ENCODE results near the gene WDR70. TPM values are rescaled to one million over a fixed set of nuclear protein-coding genes. Genes with fewer than 3 reads are reported as not detected.

Gene WDR70
- polyA plus RNA-seq, 1 of the 3 experiments (the other 2 are of a cell fraction) = 14.2 TPM

DNA sequence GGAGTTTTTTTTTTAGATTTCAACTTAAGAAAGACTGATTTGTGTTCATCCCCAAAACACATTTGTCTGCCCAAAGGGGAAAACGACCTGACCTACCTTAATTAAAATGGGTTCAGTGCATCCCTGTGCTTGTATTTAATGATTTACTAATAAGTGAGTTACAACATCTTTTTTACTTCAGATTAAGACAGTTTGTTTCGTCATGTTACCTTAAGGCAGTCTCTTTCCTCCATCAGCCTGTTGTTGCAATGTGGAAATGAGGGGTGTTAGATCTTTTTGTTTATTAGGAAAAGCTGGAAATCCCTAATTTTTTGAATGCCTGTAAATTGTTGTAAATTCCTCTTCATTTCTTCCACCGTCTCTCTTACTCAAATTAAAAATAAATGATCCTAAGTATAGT lies 283.2 kb downstream of the WDR70 start:
- WGBS (ENCODE audit: low lambda C conversion rate) = 67% methylated on average over 3 of the region's 3 CpGs
- no peak for DNase-seq
- no peak for TF ChIP-seq USF2 (IDR thresholded peaks at IDR 0.05; ENCODE audit: borderline replicate concordance, low read depth, low read length)
- no peak for TF ChIP-seq RFX5 (IDR thresholded peaks at IDR 0.05; ENCODE audit: low read length)
- TF ChIP-seq FOXM1 (IDR thresholded peaks at IDR 0.05; ENCODE audit: low read depth) = no peak
- POLR2A ChIA-PET = no interaction called here
- H3K9me2 ChIP-seq = no peaks in the 10 kb centered on the region
- no peaks in the 10 kb centered on the region for H3K27me3 ChIP-seq (ENCODE audit: insufficient read depth)
- H3K79me2 ChIP-seq (ENCODE audit: insufficient read depth) = no peaks in the 10 kb centered on the region
- no peaks in the 10 kb centered on the region for H4K20me1 ChIP-seq (ENCODE audit: insufficient read depth)
- no peaks in the 10 kb centered on the region for H3K36me3 ChIP-seq (replicated peaks in 1 of 2; ENCODE audit: control insufficient read depth in 1 of 2, insufficient read depth in 2 of 2, low read length in 1 of 2)
- H3K4me2 ChIP-seq = no peak overlapping the region
- no peak overlapping the region for H3K9ac ChIP-seq
- H3K27ac ChIP-seq (ENCODE audit: low read depth in 2 of 2, low read length in 1 of 2) = no peak overlapping the region
- CTCF ChIA-PET = no interaction called here
- H3F3A ChIP-seq (replicated peaks; ENCODE audit: insufficient read depth) = no peaks in the 10 kb centered on the region
- H3K9me3 ChIP-seq = no peaks in the 10 kb centered on the region
- no peak overlapping the region for H3K4me3 ChIP-seq (ENCODE audit: low read depth in 2 of 2, low read length in 1 of 2)
- H3K4me1 ChIP-seq (ENCODE audit: control insufficient read depth in 1 of 2, insufficient read depth in 2 of 2, low read depth in 1 of 2, low read length in 1 of 2) = peaks cover 6 to 25% of the 10 kb centered on the region in 2 experiments; a peak in 3 of 4 replicates
- no peak overlapping the region for H2AFZ ChIP-seq (ENCODE audit: low read depth)

- H3K27ac ChIP-seq (ENCODE audit: low read depth in 2 of 2, low read length in 1 of 2) = no peak overlapping the region
- H3K4me3 ChIP-seq (ENCODE audit: low read depth in 2 of 2, low read length in 1 of 2) = no peak overlapping the region
- POLR2A ChIA-PET = no interaction called here
- H3K27me3 ChIP-seq (ENCODE audit: insufficient read depth) = no peaks in the 10 kb centered on the region
- no peaks in the 10 kb centered on the region for H4K20me1 ChIP-seq (ENCODE audit: insufficient read depth)
- peaks cover 6 to 31% of the 10 kb centered on the region in 2 experiments; a peak in 3 of 4 replicates for H3K4me1 ChIP-seq (ENCODE audit: control insufficient read depth in 1 of 2, insufficient read depth in 2 of 2, low read depth in 1 of 2, low read length in 1 of 2)
- H3K4me2 ChIP-seq = no peak overlapping the region
- DNase-seq = no peak
- CTCF ChIA-PET = no interaction called here
- no peaks in the 10 kb centered on the region for H3K9me2 ChIP-seq
- H2AFZ ChIP-seq (ENCODE audit: low read depth) = no peak overlapping the region
- H3K9me3 ChIP-seq = no peaks in the 10 kb centered on the region
- peaks cover 3% of the 10 kb centered on the region for H3F3A ChIP-seq (replicated peaks; ENCODE audit: insufficient read depth)
- H3K79me2 ChIP-seq (ENCODE audit: insufficient read depth) = no peaks in the 10 kb centered on the region
- no peaks in the 10 kb centered on the region for H3K36me3 ChIP-seq (replicated peaks in 1 of 2; ENCODE audit: control insufficient read depth in 1 of 2, insufficient read depth in 2 of 2, low read length in 1 of 2)
- 89% methylated on average over 5 of the region's 5 CpGs for WGBS (ENCODE audit: low lambda C conversion rate)
- TF ChIP-seq REST (IDR thresholded peaks at IDR 0.05; ENCODE audit: low read depth, low read length) (no peak), JUND (IDR thresholded peaks at IDR 0.05) (no peak), SIN3A (IDR thresholded peaks at IDR 0.05; ENCODE audit: borderline replicate concordance, low read depth, low read length) (no peak), FOSL2 (IDR thresholded peaks at IDR 0.05; ENCODE audit: borderline replicate concordance, low read depth) (no peak), SMC3 (IDR thresholded peaks at IDR 0.05; ENCODE audit: low read depth, low read length) (no peak), POLR2AphosphoS5 (IDR thresholded peaks at IDR 0.05; ENCODE audit: low read depth, low read length) (no peak), GABPA (IDR thresholded peaks at IDR 0.05; ENCODE audit: low read depth) (no peak), YY1 (IDR thresholded peaks at IDR 0.05; ENCODE audit: low read depth) (no peak), RXRA (IDR thresholded peaks at IDR 0.05; ENCODE audit: borderline replicate concordance, low read depth) (no peak), ELF1 (IDR thresholded peaks at IDR 0.05) (no peak), ZBTB33 (IDR thresholded peaks at IDR 0.05; ENCODE audit: borderline replicate concordance, low read depth) (no peak), NRF1 (IDR thresholded peaks at IDR 0.05; ENCODE audit: low read depth, low read length) (no peak)
- TF ChIP-seq, protein P1, sequence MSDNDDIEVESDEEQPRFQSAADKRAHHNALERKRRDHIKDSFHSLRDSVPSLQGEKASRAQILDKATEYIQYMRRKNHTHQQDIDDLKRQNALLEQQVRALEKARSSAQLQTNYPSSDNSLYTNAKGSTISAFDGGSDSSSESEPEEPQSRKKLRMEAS (IDR thresholded peaks at IDR 0.05; ENCODE audit: low read depth) = no peak
- TF ChIP-seq, protein P2, sequence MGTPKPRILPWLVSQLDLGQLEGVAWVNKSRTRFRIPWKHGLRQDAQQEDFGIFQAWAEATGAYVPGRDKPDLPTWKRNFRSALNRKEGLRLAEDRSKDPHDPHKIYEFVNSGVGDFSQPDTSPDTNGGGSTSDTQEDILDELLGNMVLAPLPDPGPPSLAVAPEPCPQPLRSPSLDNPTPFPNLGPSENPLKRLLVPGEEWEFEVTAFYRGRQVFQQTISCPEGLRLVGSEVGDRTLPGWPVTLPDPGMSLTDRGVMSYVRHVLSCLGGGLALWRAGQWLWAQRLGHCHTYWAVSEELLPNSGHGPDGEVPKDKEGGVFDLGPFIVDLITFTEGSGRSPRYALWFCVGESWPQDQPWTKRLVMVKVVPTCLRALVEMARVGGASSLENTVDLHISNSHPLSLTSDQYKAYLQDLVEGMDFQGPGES (IDR thresholded peaks at IDR 0.05; ENCODE audit: low read depth, low read length) = no peak
- H3K9ac ChIP-seq = no peak overlapping the region
Measured at GRCh38 chr5:37662789-37663485, 283.8 kb downstream of the WDR70 start.
